GM12891 (cell line): ENCODE results near the gene ASTL.

Experiments
- DNase-seq: peaks from one replicate; pipeline ENCODE4 v3.0.0; 2011; ENCODE audit warnings: low spot score; ENCODE audit not compliant: insufficient read length
- FAIRE-seq: peaks from 2 replicates; lab custom pipeline; 2011; peaks lifted over from hg19 to GRCh38; lab: Jason Lieb, UNC
- PAX5 ChIP-seq: IDR thresholded peaks from 2 replicates; pipeline ENCODE4 v1.6.1; 2011; ENCODE audit warnings: low read length, moderate library complexity, mild to moderate bottlenecking; ENCODE audit not compliant: insufficient read depth, severe bottlenecking
- POLR2A ChIP-seq: IDR thresholded peaks from 2 replicates; pipeline ENCODE4 v1.6.1; 2011; ENCODE audit warnings: low read depth, low read length, control low read depth
- POLR2AphosphoS5 ChIP-seq: IDR thresholded peaks from 2 replicates; pipeline ENCODE4 v1.6.1; 2011; ENCODE audit warnings: low read depth, low read length, control low read depth
- POU2F2 ChIP-seq: IDR thresholded peaks from 2 replicates; pipeline ENCODE4 v1.6.1; 2011; ENCODE audit warnings: low read depth, mild to moderate bottlenecking, control low read depth, low read length, moderate library complexity
- SPI1 ChIP-seq: IDR thresholded peaks from 2 replicates; pipeline ENCODE4 v1.6.1; 2011; ENCODE audit warnings: low read depth, low read length, control low read depth
- TAF1 ChIP-seq: IDR thresholded peaks from 2 replicates; pipeline ENCODE4 v1.6.1; 2011; ENCODE audit warnings: low read depth, low read length, control low read depth

Gene ASTL

DNA sequence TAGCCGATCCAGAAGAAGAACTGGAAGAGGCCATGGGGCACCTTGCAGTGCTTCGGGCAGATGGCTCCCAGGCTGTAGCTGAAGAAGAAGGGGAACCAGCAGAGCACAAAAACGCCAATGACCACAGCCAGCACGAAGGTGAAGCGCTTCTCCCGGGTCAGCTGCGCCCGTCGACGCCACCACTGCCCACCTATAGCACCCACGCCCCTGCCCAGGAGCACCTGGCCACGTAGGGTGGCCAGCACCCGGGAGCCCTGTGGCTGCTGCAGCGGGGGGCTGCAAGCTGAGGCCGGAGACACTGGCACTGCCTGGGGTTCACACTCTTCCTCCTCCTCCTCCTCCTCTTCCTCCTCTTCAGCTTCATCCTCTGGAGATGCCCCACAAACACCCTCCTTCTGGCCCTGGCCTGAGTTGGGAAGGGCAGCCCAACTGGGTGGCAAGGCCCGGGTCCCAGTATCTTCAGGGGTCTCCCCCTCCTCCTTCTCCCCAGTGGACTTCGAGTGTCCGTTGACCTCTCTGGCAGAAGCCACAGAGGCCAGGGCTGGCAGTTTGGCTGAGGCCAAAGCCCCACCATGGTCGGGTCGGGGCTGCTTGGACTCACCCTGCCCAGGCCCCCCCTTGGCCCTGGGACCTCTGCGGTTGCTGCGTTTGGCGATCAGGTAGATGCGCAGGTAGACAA, 23.3 kb downstream of the ASTL start:
- DNase-seq: no peak
- no peak for TF ChIP-seq TAF1
- no peak for TF ChIP-seq SPI1
- TF ChIP-seq PAX5: no peak
- TF ChIP-seq POLR2A: no peak
- no peak for TF ChIP-seq POLR2AphosphoS5
- no peak for TF ChIP-seq POU2F2
- no peak for FAIRE-seq

DNA sequence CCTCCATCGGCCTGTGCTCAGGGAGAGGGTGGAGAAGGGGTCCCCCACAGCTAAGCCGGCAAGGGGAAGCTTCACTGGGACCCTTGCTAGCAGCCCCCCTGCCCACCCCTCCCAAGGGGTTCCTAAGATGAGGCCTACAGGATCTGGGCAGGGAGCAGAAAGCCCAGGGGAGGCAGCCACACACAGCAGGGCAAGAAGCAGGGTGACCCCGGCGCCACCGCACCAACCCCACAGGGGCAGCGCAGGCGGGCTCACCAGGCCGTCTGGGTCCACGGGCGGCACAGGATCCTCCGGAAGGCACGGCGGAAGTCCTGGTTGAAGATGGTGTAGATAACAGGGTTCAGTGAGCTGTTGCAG, 23.8 kb downstream of the ASTL start:
- no peak for DNase-seq
- FAIRE-seq: no peak
- no peak for TF ChIP-seq POU2F2
- TF ChIP-seq POLR2A: no peak
- TF ChIP-seq PAX5: no peak
- no peak for TF ChIP-seq SPI1
- TF ChIP-seq POLR2AphosphoS5: no peak
- TF ChIP-seq TAF1: no peak

DNA sequence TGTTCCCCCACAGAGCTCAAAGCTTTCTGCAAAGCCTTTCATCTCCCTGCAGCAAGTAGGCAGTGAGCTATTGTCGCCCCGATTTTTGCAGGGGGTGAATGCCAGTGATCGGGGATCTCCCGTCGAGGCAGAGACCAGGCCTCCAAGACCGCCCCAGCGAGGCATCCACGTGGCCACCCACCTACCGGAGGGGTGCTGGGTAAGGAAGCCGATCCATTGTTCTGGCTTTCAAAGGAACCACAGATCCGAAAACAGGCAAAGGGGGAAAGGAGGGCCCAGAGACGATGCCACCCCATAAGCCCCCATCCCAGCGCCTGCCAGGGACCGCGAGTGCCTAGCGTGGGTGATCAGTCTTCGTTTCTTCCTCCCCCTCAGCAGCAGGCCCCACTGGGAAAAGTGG, 24.4 kb downstream of the ASTL start:
- FAIRE-seq: no peak
- no peak for TF ChIP-seq POLR2AphosphoS5
- TF ChIP-seq TAF1: no peak
- TF ChIP-seq POLR2A: no peak
- no peak for TF ChIP-seq POU2F2
- TF ChIP-seq PAX5: no peak
- no peak for TF ChIP-seq SPI1
- DNase-seq: no peak

DNA sequence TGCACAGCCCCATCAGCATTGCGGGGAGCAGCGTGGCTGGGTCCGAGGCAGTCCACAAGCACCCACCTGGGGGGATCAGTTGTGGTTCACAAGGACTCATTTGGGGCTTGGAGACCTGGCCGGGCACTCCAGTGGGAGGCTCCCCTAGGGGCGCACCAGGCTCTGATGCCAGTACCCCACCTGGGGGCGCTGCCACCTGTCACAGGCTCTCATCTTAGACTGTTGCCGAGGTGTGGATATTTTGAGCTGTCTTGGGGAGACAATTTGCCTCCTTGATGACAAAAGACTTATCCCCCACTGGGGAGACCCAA, 25.0 kb downstream of the ASTL start:
- FAIRE-seq (no peak), DNase-seq (no peak)
- TF ChIP-seq POU2F2 (no peak), SPI1 (no peak), POLR2A (no peak), PAX5 (no peak), POLR2AphosphoS5 (no peak), TAF1 (no peak)

DNA sequence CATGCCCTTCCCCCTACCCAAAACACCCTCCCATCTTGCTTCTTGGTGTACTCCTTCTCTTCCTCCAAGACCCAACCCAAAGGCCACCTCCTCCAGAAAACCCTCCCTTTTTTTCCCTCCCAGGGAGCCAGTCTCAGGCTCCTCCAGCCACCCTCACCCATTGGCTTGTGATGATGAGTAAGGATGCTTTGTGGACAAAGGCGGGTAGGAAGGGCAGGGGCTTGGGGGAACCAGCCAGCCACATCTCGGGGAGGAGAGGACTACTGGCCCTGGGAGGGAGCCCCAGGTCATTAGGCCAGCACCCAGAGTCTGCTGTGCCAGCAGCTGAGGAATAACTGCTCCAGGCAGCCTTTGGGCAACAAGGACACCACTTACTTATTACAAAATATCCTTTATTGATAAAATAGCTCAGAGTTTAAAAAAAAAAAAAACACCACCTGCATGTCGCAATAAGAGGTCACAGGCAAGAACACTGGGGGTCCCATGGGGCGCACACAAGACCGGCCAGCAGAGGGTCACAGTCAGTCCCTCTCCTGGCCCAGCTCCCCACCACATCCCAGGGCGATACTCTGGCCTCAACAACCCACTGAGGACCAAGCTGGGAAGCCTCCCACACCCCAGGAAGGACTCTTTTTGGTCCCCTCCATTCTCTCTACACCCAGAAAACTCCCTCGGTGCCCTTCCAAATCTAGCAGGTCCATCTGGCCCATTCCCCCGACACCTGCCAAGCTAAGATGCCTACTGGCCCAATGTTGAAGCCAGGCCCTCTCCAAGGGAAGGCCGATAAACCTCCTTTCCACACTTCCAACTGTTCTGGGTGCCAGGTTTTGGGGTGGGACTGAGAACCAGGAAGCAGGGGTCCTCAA, 25.6 kb downstream of the ASTL start:
- no peak for TF ChIP-seq POLR2AphosphoS5
- TF ChIP-seq POLR2A: no peak
- TF ChIP-seq PAX5: no peak
- DNase-seq: no peak
- no peak for FAIRE-seq

DNA sequence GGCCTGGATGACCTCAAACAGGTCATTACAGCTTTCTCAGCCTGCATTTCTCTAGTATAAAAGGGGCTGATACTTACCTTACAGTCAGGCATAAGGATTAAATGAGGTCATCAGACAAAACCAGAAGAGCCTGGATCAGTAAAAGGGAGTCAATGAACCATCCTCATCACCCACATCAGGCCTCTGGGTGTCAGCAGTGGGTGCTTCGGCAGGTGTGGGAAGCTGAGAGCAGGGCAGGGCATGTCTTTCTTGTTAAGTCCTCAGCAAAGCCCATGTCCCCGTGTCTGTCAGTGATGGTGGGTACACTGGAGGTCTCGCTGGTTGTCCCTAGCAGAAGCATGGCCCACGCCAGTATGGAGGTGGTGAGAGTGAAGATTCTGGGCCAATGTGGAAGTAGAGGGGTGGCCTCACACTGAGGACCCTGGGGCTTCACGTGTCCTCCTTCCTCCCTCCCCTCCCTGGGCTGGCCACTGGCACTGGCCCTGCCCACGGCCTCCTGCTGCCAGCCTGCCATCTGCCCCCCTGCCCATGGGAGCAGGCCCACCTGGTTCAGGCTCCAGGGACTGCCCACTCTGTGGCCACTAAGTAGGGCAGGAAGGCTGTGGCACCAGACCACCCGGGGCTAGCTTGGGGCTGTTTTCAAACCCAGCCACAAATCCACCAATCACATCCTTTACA, 26.3 kb downstream of the ASTL start:
- FAIRE-seq (no peak), DNase-seq (no peak)
- TF ChIP-seq SPI1 (no peak), POLR2AphosphoS5 (no peak), POLR2A (no peak), PAX5 (no peak), TAF1 (no peak), POU2F2 (no peak)

DNA sequence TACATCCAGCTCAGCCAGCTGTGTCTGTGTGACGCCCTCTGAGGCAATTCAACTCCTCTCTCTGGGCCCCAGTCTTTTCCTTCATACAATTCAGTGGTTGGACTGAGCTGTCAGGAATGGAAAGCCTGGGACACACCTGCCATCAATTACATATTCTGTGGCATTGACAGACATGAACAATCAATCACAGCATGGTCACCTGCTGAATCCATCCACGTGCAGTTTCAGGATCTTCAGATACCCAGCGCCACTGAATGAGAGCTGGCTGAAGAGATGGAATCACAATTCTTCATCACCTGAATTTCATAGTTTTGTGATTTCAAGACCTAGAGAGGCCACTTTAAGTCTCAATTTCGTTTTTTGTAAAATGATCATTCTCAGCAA, 27.1 kb downstream of the ASTL start:
- DNase-seq (no peak), FAIRE-seq (peak; percentile 9)
- TF ChIP-seq POLR2AphosphoS5 (no peak), POU2F2 (no peak), POLR2A (no peak), PAX5 (no peak), TAF1 (no peak), SPI1 (no peak)

DNA sequence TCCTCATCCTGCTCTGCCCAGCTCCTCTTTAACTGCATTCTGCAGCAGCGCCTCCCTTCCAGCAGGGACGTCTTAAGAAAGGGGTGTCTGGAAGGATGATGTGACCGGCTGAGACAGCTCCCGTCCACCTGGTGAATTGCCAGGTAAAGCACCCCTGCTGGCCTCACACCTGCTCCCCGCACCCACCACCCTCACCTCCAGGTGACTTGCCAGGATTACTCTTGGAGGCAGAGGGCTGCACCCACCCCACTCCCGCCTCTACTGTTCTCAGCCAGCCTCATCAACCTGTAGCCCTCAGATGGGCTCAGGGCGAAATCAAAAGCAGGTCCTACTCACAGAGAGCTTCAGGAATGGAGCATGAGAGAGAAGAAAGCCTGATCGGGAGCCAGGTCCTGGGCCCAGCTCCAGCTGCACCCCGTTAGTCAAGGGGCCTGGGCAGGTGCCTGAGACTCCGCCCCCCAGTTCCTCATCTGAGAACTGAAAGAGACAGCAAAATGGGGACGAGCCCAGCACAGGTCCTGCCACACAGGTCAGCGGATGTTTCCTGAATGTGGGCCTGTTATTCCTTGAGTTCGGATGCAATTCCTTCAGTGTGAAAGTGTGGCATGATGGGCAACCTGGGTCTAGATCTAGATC, 27.6 kb downstream of the ASTL start:
- FAIRE-seq: no peak
- no peak for DNase-seq
- TF ChIP-seq TAF1 (no peak), POLR2A (no peak), SPI1 (no peak), POU2F2 (no peak), POLR2AphosphoS5 (no peak), PAX5 (no peak)

DNA sequence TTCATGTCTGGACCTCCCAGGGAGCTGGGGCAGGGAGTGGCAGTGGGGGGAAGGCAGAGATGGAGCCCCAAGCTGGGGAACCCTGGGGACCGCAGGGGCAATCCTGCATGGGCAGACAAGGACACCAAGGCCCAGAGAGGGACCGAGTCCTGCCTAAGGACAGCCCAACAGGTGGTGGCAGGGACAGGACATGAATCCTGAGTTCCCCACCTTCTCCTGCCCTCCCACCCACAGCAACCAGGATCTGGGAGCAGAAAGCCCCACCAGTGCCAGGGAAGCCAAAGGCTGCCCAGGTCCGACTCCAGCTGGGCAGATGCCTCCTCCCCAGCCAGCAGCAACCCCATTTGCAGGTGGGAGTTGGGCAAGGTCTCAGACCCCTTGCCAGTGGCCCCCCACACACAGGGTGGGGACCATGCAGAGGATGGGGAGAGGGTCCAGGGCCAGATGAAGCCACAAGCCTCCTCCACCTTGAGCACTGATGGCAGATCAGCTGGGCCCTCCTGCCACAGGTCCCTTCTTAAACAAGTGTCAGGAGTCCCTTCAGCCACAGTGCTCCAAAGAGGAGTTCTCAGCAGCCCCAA, 28.3 kb downstream of the ASTL start:
- TF ChIP-seq TAF1 (no peak), POLR2A (no peak)
- DNase-seq: no peak
- FAIRE-seq: no peak
